K562 (cell line): Measurements from ENCODE around the gene MARCHF9. TPM values are rescaled to one million over a fixed set of nuclear protein-coding genes. Genes with fewer than 3 reads are reported as not detected.

Experiments
- ATF4 ChIP-seq: fragments of 450-650 bp; formaldehyde crosslinking; IDR thresholded peaks from 2 replicates; pipeline ENCODE4 v1.4.0; 2022; ENCODE audit warnings: mild to moderate bottlenecking, moderate library complexity
- CLOCK ChIP-seq: fragments of 250-450 bp; sonication (Bioruptor Pico); IDR thresholded peaks from 2 replicates; pipeline ENCODE4 v1.4.0; 2020; ENCODE audit warnings: mild to moderate bottlenecking, moderate library complexity, borderline replicate concordance
- FOXO4 ChIP-seq: fragments of 450-650 bp; formaldehyde crosslinking; IDR thresholded peaks from 2 replicates; pipeline ENCODE4 v1.4.0; 2020; ENCODE audit warnings: mild to moderate bottlenecking, moderate library complexity
- FUS ChIP-seq: fragments of 200-400 bp; formaldehyde crosslinking; optimal IDR thresholded peaks from 2 replicates; pipeline ENCODE3; 2017; ENCODE audit warnings: low read depth, low read length
- MIER1 ChIP-seq: fragments of 450-650 bp; IDR thresholded peaks from 2 replicates; pipeline ENCODE4 v1.6.1; 2016; ENCODE audit warnings: antibody characterized with exemption, mild to moderate bottlenecking, low read depth
- NR2F6 ChIP-seq: fragments of 450-650 bp; formaldehyde crosslinking; IDR thresholded peaks from 2 replicates; pipeline ENCODE4 v1.4.0; 2020; ENCODE audit warnings: mild to moderate bottlenecking
- STAT5B ChIP-seq: fragments of 250-450 bp; sonication (Bioruptor Pico); IDR thresholded peaks from 2 replicates; pipeline ENCODE4 v1.8.0; 2021; ENCODE audit warnings: mild to moderate bottlenecking, inconsistent platforms
- TAF1 ChIP-seq: IDR thresholded peaks from 2 replicates; pipeline ENCODE4 v1.6.1; 2011; ENCODE audit warnings: mild to moderate bottlenecking, low read length, moderate library complexity; ENCODE audit not compliant: insufficient read depth, control insufficient read depth, severe bottlenecking; ENCODE audit errors: extremely low read depth
- U2AF1 ChIP-seq: fragments of 200-400 bp; formaldehyde crosslinking; optimal IDR thresholded peaks from 2 replicates; pipeline ENCODE3; 2017; ENCODE audit warnings: mild to moderate bottlenecking, low read depth, low read length, moderate library complexity
- XRCC3 ChIP-seq: fragments of 450-650 bp; IDR thresholded peaks from 2 replicates; pipeline ENCODE4 v1.6.1; 2017; ENCODE audit warnings: mild to moderate bottlenecking, moderate library complexity
- ZC3H4 ChIP-seq: sonication (generic); formaldehyde crosslinking; IDR thresholded peaks from 2 replicates; pipeline ENCODE4 v1.9.0; 2021; ENCODE audit warnings: missing genetic modification reagents, borderline replicate concordance
- ZFP36 ChIP-seq: fragments of 150-350 bp; IDR thresholded peaks from 2 replicates; pipeline ENCODE4 v1.6.1; 2018; ENCODE audit warnings: low read length, low read depth; ENCODE audit not compliant: partially characterized antibody
- ZNF217 ChIP-seq: sonication (generic); formaldehyde crosslinking; IDR thresholded peaks from 2 replicates; pipeline ENCODE4 v1.8.0; 2022; ENCODE audit warnings: mild to moderate bottlenecking, missing genetic modification reagents
- ZNF282 ChIP-seq: sonication (generic); formaldehyde crosslinking; IDR thresholded peaks from 2 replicates; pipeline ENCODE4 v1.8.1; 2023; ENCODE audit warnings: missing genetic modification reagents
- ZNF316 ChIP-seq: fragments of 450-650 bp; IDR thresholded peaks from 2 replicates; pipeline ENCODE4 v1.6.1; 2016
- polyA plus RNA-seq, 8 experiments: library from polyadenylated mRNA; depleted of rRNA in 4 of 8; stranded (reverse) in 5 of 8; unstranded in 3 of 8; fragments of >200 nt; fragmentation: Nextera tagmentation in 2 of 8; fragmentation: Illumina TruSeq in 1 of 8; extraction: Ambion mirVana in 2 of 8; extraction: Trizol in 1 of 8; gene quantifications; 2 replicates each; pipeline versions ENCODE4 v1.2.1 to v1.2.3, GENCODE V29; 2011 to 2014; ENCODE audit warnings: inconsistent platforms in 1 of 8, missing spikeins in 1 of 8
- total RNA-seq, 7 experiments: library from RNA; depleted of rRNA in 6 of 7; stranded (reverse); fragments of >200 nt in 6 of 7; fragmentation: Illumina TruSeq in 2 of 7; extraction: Trizol in 2 of 7; gene quantifications; 2 replicates each; pipeline versions ENCODE4 v1.2.1 to v1.2.3, GENCODE V29; 2011 to 2021; ENCODE audit warnings: low replicate concordance in 1 of 7
- TF ChIP-seq, protein P1 (sequence below): conservative IDR thresholded peaks from 2 replicates; pipeline ENCODE4 v1.6.1; 2011; ENCODE audit warnings: low read depth, mild to moderate bottlenecking, low read length; ENCODE audit not compliant: control insufficient read depth
- TF ChIP-seq, protein P2 (sequence below), 2 experiments: IDR thresholded peaks in 1 of 2; conservative IDR thresholded peaks in 1 of 2; 2 replicates each; pipeline ENCODE4 v1.6.1; 2016; ENCODE audit warnings: low read depth in 2 of 2, mild to moderate bottlenecking in 1 of 2, missing compliant biosample characterization in 1 of 2, missing genetic modification characterization in 1 of 2, moderate library complexity in 1 of 2

MARCHF9 gene
- total and polyA plus RNA-seq, 9 of the 15 experiments (the other 6 are each of a cell fraction or from before 2014, with no cell fraction given) = 0.80 to 12.4 (median 6.2) TPM

GRCh38 chr12:57756406-57757341 is 1.8 kb downstream of the MARCHF9 start (continued):
- TF ChIP-seq CLOCK = no peak
- TF ChIP-seq ATF4 (CRISPR knock-in tag) = no peak
- no peak for TF ChIP-seq ZFP36
- no peak for TF ChIP-seq ZC3H4
- no peak for TF ChIP-seq TAF1
- TF ChIP-seq, protein P1, sequence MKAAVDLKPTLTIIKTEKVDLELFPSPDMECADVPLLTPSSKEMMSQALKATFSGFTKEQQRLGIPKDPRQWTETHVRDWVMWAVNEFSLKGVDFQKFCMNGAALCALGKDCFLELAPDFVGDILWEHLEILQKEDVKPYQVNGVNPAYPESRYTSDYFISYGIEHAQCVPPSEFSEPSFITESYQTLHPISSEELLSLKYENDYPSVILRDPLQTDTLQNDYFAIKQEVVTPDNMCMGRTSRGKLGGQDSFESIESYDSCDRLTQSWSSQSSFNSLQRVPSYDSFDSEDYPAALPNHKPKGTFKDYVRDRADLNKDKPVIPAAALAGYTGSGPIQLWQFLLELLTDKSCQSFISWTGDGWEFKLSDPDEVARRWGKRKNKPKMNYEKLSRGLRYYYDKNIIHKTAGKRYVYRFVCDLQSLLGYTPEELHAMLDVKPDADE = 0 out of 2 replicates have a peak, but pooled peaks have one; percentile 23
- TF ChIP-seq ZNF282 (CRISPR knock-in tag) = no peak
- no peak for TF ChIP-seq STAT5B
- no peak for TF ChIP-seq ZNF316
- TF ChIP-seq U2AF1 = no peak
- no peak for TF ChIP-seq NR2F6 (CRISPR knock-in tag)
- no peak for TF ChIP-seq FOXO4 (CRISPR knock-in tag)
- TF ChIP-seq FUS = no peak
- TF ChIP-seq ZNF217 (CRISPR knock-in tag) = no peak
- TF ChIP-seq, protein P2, sequence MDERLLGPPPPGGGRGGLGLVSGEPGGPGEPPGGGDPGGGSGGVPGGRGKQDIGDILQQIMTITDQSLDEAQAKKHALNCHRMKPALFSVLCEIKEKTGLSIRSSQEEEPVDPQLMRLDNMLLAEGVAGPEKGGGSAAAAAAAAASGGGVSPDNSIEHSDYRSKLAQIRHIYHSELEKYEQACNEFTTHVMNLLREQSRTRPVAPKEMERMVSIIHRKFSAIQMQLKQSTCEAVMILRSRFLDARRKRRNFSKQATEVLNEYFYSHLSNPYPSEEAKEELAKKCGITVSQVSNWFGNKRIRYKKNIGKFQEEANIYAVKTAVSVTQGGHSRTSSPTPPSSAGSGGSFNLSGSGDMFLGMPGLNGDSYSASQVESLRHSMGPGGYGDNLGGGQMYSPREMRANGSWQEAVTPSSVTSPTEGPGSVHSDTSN (CRISPR knock-in tag; IDR thresholded peaks at IDR 0.05; ENCODE audit: low read depth) = no peak
- TF ChIP-seq, protein P2 (tag; conservative IDR thresholded peaks at IDR 0.05; ENCODE audit: low read depth) = no peak
- no peak for TF ChIP-seq MIER1
- TF ChIP-seq XRCC3 = no peak
